GM06990 (cell line): Measurements from ENCODE around the gene MOB3B.

ENCODE experiments used
- DNase-seq: peaks from one replicate; pipeline ENCODE4 v3.0.0-alpha.2; 2011; ENCODE audit not compliant: insufficient read length; ENCODE audit errors: extremely low read depth
- H3K27me3 ChIP-seq: replicated peaks from 2 replicates; pipeline ENCODE4 v1.6.0; 2011; ENCODE audit warnings: low read length; ENCODE audit not compliant: control insufficient read depth, insufficient read depth
- H3K36me3 ChIP-seq: 2 replicates; pipeline ENCODE4 v1.5.1; 2011; ENCODE audit warnings: low read length; ENCODE audit not compliant: control insufficient read depth, insufficient read depth
- H3K4me3 ChIP-seq: replicated peaks from 2 replicates; pipeline ENCODE4 v1.5.1; 2011; ENCODE audit warnings: low read depth, mild to moderate bottlenecking, control low read depth, low read length
- TF ChIP-seq, protein P1 (sequence below): IDR thresholded peaks from 2 replicates; pipeline ENCODE4 v1.5.1; 2011; ENCODE audit warnings: low read length, control low read depth, mild to moderate bottlenecking, inconsistent platforms; ENCODE audit not compliant: insufficient read depth, poor library complexity, severe bottlenecking

Gene MOB3B

DNA sequence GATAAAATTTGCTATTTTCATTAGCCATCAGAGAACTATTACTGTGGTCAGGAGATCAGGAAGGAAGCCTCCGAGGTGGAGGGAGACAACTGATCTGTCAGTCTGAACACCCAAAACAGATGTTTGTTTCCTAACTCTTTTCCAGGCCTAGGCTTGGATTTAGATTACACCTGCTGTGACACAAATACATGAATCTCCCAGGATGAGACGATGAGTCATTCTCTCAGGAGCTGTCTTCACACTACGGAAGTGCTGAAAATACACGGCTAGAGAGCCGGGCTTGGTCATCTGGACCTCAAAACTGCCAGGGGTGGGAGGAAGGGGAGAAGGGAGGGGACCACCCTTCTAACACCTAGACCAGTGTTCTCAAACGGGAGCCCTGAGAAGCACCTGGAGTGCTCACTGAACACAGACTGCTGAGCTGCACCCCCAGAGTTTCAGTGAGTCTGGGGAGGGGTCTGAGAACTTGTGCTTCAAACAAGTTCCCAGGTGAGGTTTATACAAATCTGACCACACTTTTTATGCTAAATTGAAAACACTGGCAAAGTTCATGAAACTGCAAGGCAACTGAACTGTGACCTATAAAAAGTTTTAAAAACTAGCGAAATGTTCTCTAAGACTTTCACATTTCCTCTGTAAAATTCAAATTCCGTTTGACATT lies 152.3 kb downstream of the MOB3B start:
- H3K36me3 ChIP-seq, result no peaks in the 10 kb centered on the region
- DNase-seq, result no peak
- no peak overlapping the region for H3K4me3 ChIP-seq
- TF ChIP-seq, protein P1, sequence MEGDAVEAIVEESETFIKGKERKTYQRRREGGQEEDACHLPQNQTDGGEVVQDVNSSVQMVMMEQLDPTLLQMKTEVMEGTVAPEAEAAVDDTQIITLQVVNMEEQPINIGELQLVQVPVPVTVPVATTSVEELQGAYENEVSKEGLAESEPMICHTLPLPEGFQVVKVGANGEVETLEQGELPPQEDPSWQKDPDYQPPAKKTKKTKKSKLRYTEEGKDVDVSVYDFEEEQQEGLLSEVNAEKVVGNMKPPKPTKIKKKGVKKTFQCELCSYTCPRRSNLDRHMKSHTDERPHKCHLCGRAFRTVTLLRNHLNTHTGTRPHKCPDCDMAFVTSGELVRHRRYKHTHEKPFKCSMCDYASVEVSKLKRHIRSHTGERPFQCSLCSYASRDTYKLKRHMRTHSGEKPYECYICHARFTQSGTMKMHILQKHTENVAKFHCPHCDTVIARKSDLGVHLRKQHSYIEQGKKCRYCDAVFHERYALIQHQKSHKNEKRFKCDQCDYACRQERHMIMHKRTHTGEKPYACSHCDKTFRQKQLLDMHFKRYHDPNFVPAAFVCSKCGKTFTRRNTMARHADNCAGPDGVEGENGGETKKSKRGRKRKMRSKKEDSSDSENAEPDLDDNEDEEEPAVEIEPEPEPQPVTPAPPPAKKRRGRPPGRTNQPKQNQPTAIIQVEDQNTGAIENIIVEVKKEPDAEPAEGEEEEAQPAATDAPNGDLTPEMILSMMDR, result no peak
- no peaks in the 10 kb centered on the region for H3K27me3 ChIP-seq

DNA sequence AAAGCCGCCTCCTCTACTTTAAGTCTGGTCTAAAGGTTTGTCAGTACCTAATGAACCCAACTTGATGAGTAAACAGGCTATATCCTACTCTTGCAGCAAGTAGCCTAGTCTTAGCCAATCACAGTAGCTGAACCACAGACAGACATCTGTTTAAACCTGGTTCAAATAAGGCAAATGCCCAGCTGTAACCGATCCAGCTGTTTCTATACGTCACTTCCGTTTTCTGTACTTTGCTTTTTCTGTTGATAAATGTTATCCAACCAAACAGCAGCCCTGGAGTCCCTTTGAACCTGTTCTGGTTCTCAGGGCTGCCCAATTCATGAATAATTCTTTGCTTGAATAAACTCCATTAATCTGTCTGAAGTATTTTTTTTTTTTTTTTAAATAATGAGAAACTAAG lies 155.8 kb downstream of the MOB3B start:
- DNase-seq, result no peak
- H3K27me3 ChIP-seq, result no peaks in the 10 kb centered on the region
- H3K36me3 ChIP-seq, result no peaks in the 10 kb centered on the region
- H3K4me3 ChIP-seq, result no peak overlapping the region
- TF ChIP-seq, protein P1, result no peak

DNA sequence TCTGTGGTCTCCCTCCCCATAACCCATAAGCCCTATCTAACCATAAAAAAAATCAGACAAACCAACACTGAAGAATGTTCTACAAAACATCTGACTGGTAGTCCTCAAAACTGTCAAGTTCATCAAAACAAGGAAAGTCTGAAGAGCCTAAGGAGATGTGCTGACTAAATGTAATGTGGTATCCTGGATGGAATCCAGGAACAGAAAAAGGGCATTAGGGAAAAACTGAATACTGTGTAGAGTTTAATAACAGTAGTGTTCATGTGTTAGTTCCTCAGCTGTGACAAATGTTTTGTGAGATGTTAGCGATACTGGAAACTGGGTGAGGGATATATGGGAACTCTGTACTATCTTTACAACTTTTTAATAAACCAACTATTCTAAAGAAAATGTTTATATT lies 157.0 kb downstream of the MOB3B start:
- Histone ChIP-seq H3K36me3 (no peaks in the 10 kb centered on the region), H3K4me3 (no peak overlapping the region), H3K27me3 (no peaks in the 10 kb centered on the region)
- TF ChIP-seq, protein P1, result no peak
- no peak for DNase-seq

DNA sequence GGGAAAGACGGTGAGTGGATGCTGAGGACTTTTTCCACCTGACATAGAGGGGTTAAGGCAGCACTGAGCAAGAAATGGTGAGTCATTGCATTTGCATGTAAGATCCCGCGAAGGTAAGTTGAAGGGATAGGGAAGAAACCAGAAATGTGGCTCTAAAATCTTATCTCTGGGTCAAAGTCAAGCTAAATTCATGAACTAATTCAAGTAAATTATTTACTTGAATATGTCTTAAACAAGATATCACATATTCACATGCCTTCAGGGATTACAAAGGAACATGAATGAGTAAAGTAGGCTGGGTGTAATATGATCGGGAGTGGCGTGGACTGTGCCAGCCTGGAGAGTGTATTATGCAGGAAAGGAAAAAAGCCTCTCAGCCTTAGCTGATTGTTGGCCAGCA lies 158.2 kb downstream of the MOB3B start:
- DNase-seq, result no peak
- H3K27me3 ChIP-seq, result no peaks in the 10 kb centered on the region
- TF ChIP-seq, protein P1, result no peak
- no peak overlapping the region for H3K4me3 ChIP-seq
- H3K36me3 ChIP-seq, result no peaks in the 10 kb centered on the region

DNA sequence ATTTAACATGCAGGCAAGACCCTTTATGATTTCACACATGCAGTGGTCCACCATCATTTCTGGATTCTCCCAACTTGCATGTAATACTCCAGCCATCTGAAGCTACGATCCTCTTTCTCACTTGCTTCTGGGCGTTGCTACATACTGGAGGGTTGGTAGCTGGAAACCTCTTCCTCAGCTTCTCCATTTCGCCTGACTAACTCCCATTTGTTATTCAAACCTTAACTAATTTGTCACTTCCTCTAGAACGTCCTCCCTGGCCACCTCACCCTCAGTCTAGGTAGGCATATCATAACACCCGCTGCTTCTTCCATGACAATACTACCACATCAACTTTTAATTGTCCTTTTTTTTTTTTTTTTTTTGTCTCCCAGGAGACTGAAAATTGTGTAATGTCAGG lies 160.0 kb downstream of the MOB3B start:
- no peaks in the 10 kb centered on the region for H3K36me3 ChIP-seq
- TF ChIP-seq, protein P1, result no peak
- H3K27me3 ChIP-seq, result no peaks in the 10 kb centered on the region
- H3K4me3 ChIP-seq, result no peak overlapping the region
- no peak for DNase-seq
